ENCODE data around the gene TMEM253.

TMEM253 gene

DNA sequence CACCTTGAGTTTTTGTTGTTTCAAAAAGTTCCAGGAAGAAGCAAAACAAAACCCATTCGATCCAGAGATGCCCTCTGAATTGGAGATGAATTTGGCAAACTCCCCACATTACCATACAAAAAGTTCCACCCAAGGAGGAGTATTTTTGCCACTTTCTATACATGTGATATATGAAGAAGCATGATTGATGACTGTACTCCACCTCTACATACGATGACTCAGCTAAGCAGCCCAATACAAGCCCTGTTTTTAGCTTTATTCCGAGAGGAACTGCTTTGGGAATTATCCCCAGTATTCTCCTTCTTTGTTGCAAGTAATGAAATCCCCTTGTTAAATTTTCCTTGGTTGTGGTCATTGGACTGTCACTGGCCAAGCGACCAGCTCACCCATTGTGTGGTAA, 11.4 kb downstream of the TMEM253 start:
- ChIA-PET POLR2A (no interaction called here), CTCF (interaction anchor here (0.7 to 13.3 kb wide), 3 partner anchors 8 to 24 kb away, joined by 3 to 228 read pairs (median 9); no protein-coding TSS in a partner anchor)
- DNase-seq (ENCODE audit: extremely low spot score), result no peak
- TF ChIP-seq, protein P1, sequence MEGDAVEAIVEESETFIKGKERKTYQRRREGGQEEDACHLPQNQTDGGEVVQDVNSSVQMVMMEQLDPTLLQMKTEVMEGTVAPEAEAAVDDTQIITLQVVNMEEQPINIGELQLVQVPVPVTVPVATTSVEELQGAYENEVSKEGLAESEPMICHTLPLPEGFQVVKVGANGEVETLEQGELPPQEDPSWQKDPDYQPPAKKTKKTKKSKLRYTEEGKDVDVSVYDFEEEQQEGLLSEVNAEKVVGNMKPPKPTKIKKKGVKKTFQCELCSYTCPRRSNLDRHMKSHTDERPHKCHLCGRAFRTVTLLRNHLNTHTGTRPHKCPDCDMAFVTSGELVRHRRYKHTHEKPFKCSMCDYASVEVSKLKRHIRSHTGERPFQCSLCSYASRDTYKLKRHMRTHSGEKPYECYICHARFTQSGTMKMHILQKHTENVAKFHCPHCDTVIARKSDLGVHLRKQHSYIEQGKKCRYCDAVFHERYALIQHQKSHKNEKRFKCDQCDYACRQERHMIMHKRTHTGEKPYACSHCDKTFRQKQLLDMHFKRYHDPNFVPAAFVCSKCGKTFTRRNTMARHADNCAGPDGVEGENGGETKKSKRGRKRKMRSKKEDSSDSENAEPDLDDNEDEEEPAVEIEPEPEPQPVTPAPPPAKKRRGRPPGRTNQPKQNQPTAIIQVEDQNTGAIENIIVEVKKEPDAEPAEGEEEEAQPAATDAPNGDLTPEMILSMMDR (IDR thresholded peaks at IDR 0.05; ENCODE audit: control extremely low read depth, extremely low read depth, low read depth, missing control alignments), result no peak

DNA sequence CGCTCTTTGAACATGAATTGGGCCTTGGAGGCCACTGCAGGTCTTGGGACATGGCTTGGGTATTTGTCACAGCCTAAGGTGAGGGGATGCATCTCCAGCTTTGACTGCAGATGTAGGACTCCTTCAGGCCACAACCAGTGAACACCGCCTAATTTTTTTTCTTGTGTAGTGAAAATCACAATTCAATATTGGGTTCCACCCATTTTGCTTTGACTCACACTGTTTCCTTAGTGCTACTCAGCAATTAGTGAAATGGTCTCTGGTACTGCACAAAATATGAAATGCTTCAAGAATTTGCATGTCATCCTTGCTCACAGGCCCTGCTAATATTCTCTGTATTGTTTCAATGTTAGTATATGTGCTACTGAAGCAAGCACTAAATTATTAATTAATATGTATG, 12.5 kb downstream of the TMEM253 start:
- DNase-seq (ENCODE audit: extremely low spot score), result no peak
- TF ChIP-seq, protein P1 (IDR thresholded peaks at IDR 0.05; ENCODE audit: control extremely low read depth, extremely low read depth, low read depth, missing control alignments), result no peak
- ChIA-PET POLR2A (no interaction called here), CTCF (interaction anchor here (1.6 kb wide), 1 partner anchor 9 kb away, joined by 9 read pairs; no protein-coding TSS in a partner anchor)

DNA sequence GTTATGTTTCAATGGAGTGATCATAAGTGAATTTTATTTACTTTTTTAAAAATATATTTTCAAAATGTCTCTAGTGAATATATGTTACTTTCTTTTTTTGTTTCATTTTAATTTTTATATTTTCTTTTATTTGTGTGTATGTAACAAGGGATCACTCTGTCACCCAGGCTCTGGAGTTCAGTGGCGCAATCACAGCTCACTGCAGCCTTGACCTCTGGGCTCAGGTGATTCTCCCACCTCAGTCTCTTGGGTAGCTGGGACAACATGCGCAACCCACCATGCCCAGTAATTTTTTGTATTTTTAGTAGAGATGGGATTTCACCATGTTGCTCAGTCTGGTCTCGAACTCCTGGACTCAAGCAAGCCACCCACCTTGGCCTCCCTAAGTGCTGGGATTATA, 18.1 kb downstream of the TMEM253 start:
- TF ChIP-seq, protein P1 (IDR thresholded peaks at IDR 0.05; ENCODE audit: control extremely low read depth, extremely low read depth, low read depth, missing control alignments), result no peak
- DNase-seq (ENCODE audit: extremely low spot score), result no peak
- POLR2A ChIA-PET, result no interaction called here
- CTCF ChIA-PET, result interaction anchor here (1.5 to 2.2 kb wide), 2 partner anchors 9 to 26 kb away, joined by 4 to 5 read pairs; no protein-coding TSS in a partner anchor

DNA sequence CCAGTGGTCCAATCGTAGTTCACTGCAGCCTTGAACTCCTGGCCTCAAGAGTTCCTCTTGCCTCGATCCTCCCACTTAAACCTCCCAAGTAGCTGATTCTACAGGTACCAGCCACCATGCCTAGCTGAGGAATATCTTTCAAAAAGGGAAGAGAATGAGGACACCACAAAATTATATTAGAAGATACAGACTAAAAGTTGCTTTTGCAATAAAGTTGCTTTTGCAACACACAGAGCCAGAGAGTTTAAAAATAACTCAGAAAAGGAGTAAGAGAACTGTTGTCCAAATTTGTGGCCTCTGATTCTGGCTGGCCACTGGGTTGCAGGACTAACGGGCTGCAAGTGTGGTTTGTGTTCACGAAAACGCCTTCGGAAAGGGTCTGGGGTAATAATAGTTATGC, 19.8 kb downstream of the TMEM253 start:
- ChIA-PET POLR2A (no interaction called here), CTCF (interaction anchor here (2.2 kb wide), 1 partner anchor 28 kb away, joined by 5 read pairs; no protein-coding TSS in a partner anchor)
- TF ChIP-seq, protein P1 (IDR thresholded peaks at IDR 0.05; ENCODE audit: control extremely low read depth, extremely low read depth, low read depth, missing control alignments), result no peak
- DNase-seq (ENCODE audit: extremely low spot score), result no peak

DNA sequence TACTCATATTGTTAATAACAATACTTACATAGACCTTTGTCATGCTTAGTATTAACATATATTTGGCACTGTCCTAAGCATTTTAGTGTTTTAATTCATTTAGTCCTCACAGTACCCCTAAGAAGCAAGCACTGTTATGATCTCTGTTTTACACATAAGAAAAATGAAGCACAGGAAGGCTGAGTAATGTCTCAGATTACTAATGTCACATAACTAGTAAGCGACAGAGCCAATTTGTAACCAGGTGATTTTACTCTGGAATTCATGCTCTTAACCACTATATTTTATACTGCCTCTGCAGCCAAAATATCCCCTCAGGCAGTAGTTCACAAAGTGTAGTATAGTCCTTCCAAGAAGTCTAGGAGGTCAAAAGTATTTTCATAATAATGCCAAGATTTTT, 20.3 kb downstream of the TMEM253 start:
- CTCF ChIA-PET, result interaction anchor here (4.0 kb wide), 1 partner anchor 15 kb away, joined by 26 read pairs; no protein-coding TSS in a partner anchor

DNA sequence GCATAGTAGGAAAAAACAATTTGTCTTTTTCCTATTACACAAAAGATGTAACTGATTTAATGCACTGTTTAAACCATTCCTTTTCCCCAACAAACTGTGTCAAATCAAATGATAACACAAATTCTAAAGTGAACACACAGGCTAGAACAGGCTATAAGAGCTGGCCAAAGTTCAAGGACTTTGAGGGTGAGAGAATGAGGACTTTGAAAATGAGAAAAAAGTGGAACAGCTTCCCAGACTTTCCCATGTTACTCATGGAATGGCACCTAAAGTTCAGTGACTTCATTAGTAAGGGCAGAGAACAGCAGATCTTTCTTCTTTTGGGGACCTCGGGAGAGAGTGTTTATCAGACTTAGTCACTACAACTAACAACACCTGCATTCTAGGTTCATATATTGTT, 22.6 kb downstream of the TMEM253 start:
- CTCF ChIA-PET, result interaction anchor here (1.2 to 4.0 kb wide), 8 partner anchors 9 to 109 kb away, joined by 3 to 26 read pairs (median 6); partner anchors contain the start of gene TMEM253
- no peak for DNase-seq (ENCODE audit: extremely low spot score)
- TF ChIP-seq, protein P1 (IDR thresholded peaks at IDR 0.05; ENCODE audit: control extremely low read depth, extremely low read depth, low read depth, missing control alignments), result no peak
- POLR2A ChIA-PET, result no interaction called here

More for the DNA sequence above, 20.3 kb downstream of the TMEM253 start:
- TF ChIP-seq, protein P1 (IDR thresholded peaks at IDR 0.05; ENCODE audit: control extremely low read depth, extremely low read depth, low read depth, missing control alignments), result no peak
- POLR2A ChIA-PET, result no interaction called here
- no peak for DNase-seq (ENCODE audit: extremely low spot score)

Data from GM10248 (cell line).